CD14-positive monocyte (primary cell): ENCODE data around the gene SLC30A3. TPM values are rescaled to one million over a fixed set of nuclear protein-coding genes. Genes with fewer than 3 reads are reported as not detected.

Experiments
- DNase-seq, 3 donors: peaks; one replicate each; pipeline ENCODE4 v3.0.0-alpha.2; 2011 to 2022
- H2AFZ ChIP-seq: 2 replicates; pipeline ENCODE4 v1.6.0; 2012; ENCODE audit warnings: mild to moderate bottlenecking, low read depth, low read length, inconsistent platforms; ENCODE audit not compliant: insufficient read depth, poor library complexity, severe bottlenecking
- H3K27ac ChIP-seq, 2 donors: 1 replicate in 1 of 2; 2 replicates in 1 of 2; pipeline ENCODE4 v1.5.1; 2012 to 2013; ENCODE audit warnings: low read length in 2 of 2, control low read depth in 1 of 2, inconsistent platforms in 1 of 2, low read depth in 1 of 2, mild to moderate bottlenecking in 1 of 2
- H3K27me3 ChIP-seq, 2 donors: one replicate each; pipeline versions ENCODE4 v1.6.0 to v1.6.1; 2011 to 2013; ENCODE audit warnings: low read length in 2 of 2; ENCODE audit not compliant: control insufficient read depth in 2 of 2, insufficient read depth in 2 of 2
- H3K36me3 ChIP-seq, 2 donors: replicated peaks in 1 of 2; 1 replicate in 1 of 2; 2 replicates in 1 of 2; pipeline versions ENCODE4 v1.5.1 to v1.6.1; 2012 to 2013; ENCODE audit warnings: low read length in 2 of 2, control low read depth in 1 of 2, inconsistent platforms in 1 of 2, mild to moderate bottlenecking in 1 of 2; ENCODE audit not compliant: insufficient read depth in 2 of 2, control insufficient read depth in 1 of 2
- H3K4me1 ChIP-seq, 2 donors: 1 replicate in 1 of 2; 2 replicates in 1 of 2; pipeline versions ENCODE4 v1.5.1 to v1.6.1; 2012 to 2013; ENCODE audit warnings: low read length in 2 of 2, control low read depth in 1 of 2, inconsistent platforms in 1 of 2, mild to moderate bottlenecking in 1 of 2, moderate library complexity in 1 of 2; ENCODE audit not compliant: insufficient read depth in 2 of 2, control insufficient read depth in 1 of 2
- H3K4me2 ChIP-seq: replicated peaks from 2 replicates; pipeline ENCODE3; 2012; ENCODE audit warnings: low read length, moderate library complexity, mild to moderate bottlenecking; ENCODE audit not compliant: poor library complexity, severe bottlenecking; ENCODE audit errors: extremely low read depth
- H3K4me3 ChIP-seq, 3 experiments: fragments of 200-600 bp in 1 of 3; sonication (generic) in 1 of 3; replicated peaks in 1 of 3; 1 replicate in 2 of 3; 2 replicates in 1 of 3; pipeline ENCODE4 v1.5.1; 2011 to 2013; ENCODE audit warnings: low read length in 3 of 3, mild to moderate bottlenecking in 3 of 3, control low read depth in 2 of 3, low read depth in 2 of 3, inconsistent platforms in 1 of 3, moderate library complexity in 1 of 3
- H3K79me2 ChIP-seq: 2 replicates; pipeline ENCODE4 v1.6.0; 2012; ENCODE audit warnings: mild to moderate bottlenecking, control low read depth, inconsistent platforms, low read length, moderate library complexity; ENCODE audit not compliant: insufficient read depth
- H3K9ac ChIP-seq: 2 replicates; pipeline ENCODE4 v1.6.0; 2017; ENCODE audit warnings: low read length, mild to moderate bottlenecking; ENCODE audit not compliant: insufficient read depth, poor library complexity, severe bottlenecking
- H3K9me3 ChIP-seq, 2 donors: replicated peaks in 1 of 2; 1 replicate in 1 of 2; 2 replicates in 1 of 2; pipeline versions ENCODE4 v1.5.1 to v1.6.1; 2012 to 2013; ENCODE audit warnings: low read length in 2 of 2, control low read depth in 1 of 2; ENCODE audit not compliant: control insufficient read depth in 1 of 2, insufficient read depth in 1 of 2
- H4K20me1 ChIP-seq: 2 replicates; pipeline ENCODE4 v1.6.0; 2012; ENCODE audit warnings: mild to moderate bottlenecking, low read length, control low read depth, moderate library complexity; ENCODE audit not compliant: insufficient read depth
- H3K27ac Mint-ChIP-seq, 7 donors: one replicate each; pipeline ENCODE4 v1.8.0; 2020; ENCODE audit warnings: mild to moderate bottlenecking in 7 of 7, mixed read lengths in 7 of 7, moderate library complexity in 6 of 7, inconsistent platforms in 2 of 7
- H3K27me3 Mint-ChIP-seq, 3 donors: one replicate each; pipeline ENCODE4 v1.8.0; 2021 to 2022; ENCODE audit warnings: low read depth in 3 of 3, mild to moderate bottlenecking in 3 of 3, mixed read lengths in 3 of 3, moderate library complexity in 3 of 3, inconsistent platforms in 1 of 3
- H3K36me3 Mint-ChIP-seq, 2 donors: one replicate each; pipeline ENCODE4 v1.8.0; 2020; ENCODE audit warnings: mixed read lengths in 2 of 2, inconsistent platforms in 1 of 2, mild to moderate bottlenecking in 1 of 2
- H3K4me1 Mint-ChIP-seq: one replicate; pipeline ENCODE4 v1.8.0; 2020; ENCODE audit warnings: mild to moderate bottlenecking, mixed read lengths
- H3K4me3 Mint-ChIP-seq, 2 donors: one replicate each; pipeline ENCODE4 v1.8.0; 2020; ENCODE audit warnings: mild to moderate bottlenecking in 2 of 2, mixed read lengths in 2 of 2, moderate library complexity in 1 of 2
- H3K9me3 Mint-ChIP-seq, 7 donors: one replicate each; pipeline ENCODE4 v1.8.0; 2020 to 2022; ENCODE audit warnings: mixed read lengths in 7 of 7, mild to moderate bottlenecking in 6 of 7, moderate library complexity in 6 of 7, inconsistent platforms in 2 of 7
- WGBS: methylation state at CpG from one replicate; pipeline ENCODE4 v1.1.5; 2013; ENCODE audit warnings: missing lambda C conversion rate; ENCODE audit not compliant: insufficient coverage; 5-methylcytosine and 5-hydroxymethylcytosine counted together
- intact Hi-C, 2 donors: fragments of 100-400 bp; cut with micrococcal nuclease; formaldehyde crosslinking; loops; one replicate each; pipeline versions ENCODE4 v1.15.0 to v1.15.1; 2023
- polyA plus RNA-seq, 3 donors: library from polyadenylated mRNA; depleted of rRNA in 1 of 3; unstranded in 2 of 3; stranded (reverse) in 1 of 3; fragments of 300-500 nt in 2 of 3; fragments of >200 nt in 1 of 3; fragmentation: Illumina TruSeq in 2 of 3; gene quantifications; 1 replicate in 2 of 3; 2 replicates in 1 of 3; pipeline ENCODE4 v1.2.3, GENCODE V29; 2012 to 2021
- TF ChIP-seq, protein P1 (sequence below): fragments of 200-600 bp; IDR thresholded peaks from one replicate; pipeline ENCODE4 v1.8.0; 2022; ENCODE audit warnings: antibody characterized with exemption, mild to moderate bottlenecking

SLC30A3 gene
- polyA plus RNA-seq, 3 donors = 0.08 TPM; not detected in 2

DNA sequence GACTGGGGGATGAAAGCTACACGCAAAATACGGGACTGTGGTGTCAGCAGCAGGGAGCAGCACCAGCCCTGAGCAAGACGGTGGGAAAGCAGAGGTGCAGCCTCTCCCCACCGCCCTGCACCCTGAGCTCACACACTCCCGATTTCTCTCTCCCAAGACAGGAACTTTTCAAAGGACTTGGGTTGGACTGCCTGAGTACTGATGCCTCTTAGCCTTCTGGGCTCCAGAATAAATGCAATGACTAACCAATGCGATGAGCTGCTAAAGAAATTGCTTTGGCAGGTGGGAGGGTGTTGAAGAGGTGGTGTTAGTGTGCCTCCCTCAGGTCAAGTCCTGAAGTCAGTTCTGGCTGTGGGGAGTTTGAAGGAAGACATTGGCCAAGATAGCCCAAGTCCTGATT lies 29.0 kb upstream of the SLC30A3 start:
- DNase-seq = no peak
- Histone ChIP-seq H3K36me3 (no peaks in the 10 kb centered on the region), H3K4me3 (no peak overlapping the region), H3K4me2 (no peak overlapping the region), H3K4me1 (peaks cover 10 to 17% of the 10 kb centered on the region in 2 donors), H3K27me3 (no peaks in the 10 kb centered on the region), H3K27ac (no peak overlapping the region), H4K20me1 (no peaks in the 10 kb centered on the region), H3K79me2 (no peaks in the 10 kb centered on the region), H3K9ac (no peak overlapping the region), H2AFZ (no peak overlapping the region), H3K9me3 (no peaks in the 10 kb centered on the region)
- 40% methylated on average over 1 of the region's 6 CpGs for WGBS
- Mint-ChIP-seq H3K27ac (no peak overlapping the region), H3K27me3 (peaks cover 1 to 9% (median 4%) of the 10 kb centered on the region in 3 donors), H3K36me3 (no peaks in the 10 kb centered on the region), H3K9me3 (no peaks in the 10 kb centered on the region), H3K4me1 (peaks cover 11% of the 10 kb centered on the region), H3K4me3 (no peak overlapping the region)
- intact Hi-C loops = no loop called here
- TF ChIP-seq, protein P1, sequence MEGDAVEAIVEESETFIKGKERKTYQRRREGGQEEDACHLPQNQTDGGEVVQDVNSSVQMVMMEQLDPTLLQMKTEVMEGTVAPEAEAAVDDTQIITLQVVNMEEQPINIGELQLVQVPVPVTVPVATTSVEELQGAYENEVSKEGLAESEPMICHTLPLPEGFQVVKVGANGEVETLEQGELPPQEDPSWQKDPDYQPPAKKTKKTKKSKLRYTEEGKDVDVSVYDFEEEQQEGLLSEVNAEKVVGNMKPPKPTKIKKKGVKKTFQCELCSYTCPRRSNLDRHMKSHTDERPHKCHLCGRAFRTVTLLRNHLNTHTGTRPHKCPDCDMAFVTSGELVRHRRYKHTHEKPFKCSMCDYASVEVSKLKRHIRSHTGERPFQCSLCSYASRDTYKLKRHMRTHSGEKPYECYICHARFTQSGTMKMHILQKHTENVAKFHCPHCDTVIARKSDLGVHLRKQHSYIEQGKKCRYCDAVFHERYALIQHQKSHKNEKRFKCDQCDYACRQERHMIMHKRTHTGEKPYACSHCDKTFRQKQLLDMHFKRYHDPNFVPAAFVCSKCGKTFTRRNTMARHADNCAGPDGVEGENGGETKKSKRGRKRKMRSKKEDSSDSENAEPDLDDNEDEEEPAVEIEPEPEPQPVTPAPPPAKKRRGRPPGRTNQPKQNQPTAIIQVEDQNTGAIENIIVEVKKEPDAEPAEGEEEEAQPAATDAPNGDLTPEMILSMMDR = no peak

DNA sequence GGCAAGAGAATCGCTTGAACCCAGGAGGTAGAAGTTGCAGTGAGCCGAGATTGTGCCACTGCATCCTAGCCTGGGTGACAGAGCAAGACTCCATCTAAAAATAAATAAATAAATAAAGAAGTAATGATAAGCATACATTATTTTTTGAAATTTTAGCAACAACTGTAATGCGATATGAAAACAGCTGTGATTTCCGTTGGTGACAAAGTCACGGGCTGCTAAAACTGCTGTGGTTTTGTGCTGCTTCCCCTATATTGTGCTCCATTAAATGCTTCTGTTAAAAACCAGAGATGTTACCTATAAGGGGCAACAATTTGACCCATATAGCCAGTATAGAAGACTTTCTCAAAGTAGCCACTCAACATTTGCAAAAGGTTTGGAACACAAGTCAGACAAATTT lies 27.7 kb upstream of the SLC30A3 start:
- no peaks in the 10 kb centered on the region for H3K27me3 ChIP-seq
- no peak overlapping the region for H3K4me3 ChIP-seq
- no peaks in the 10 kb centered on the region for H3K36me3 Mint-ChIP-seq
- H3K36me3 ChIP-seq = no peaks in the 10 kb centered on the region
- H3K79me2 ChIP-seq = no peaks in the 10 kb centered on the region
- H3K27ac Mint-ChIP-seq = no peak overlapping the region
- H3K4me1 ChIP-seq = peaks cover 0 to 7% of the 10 kb centered on the region in 2 donors
- no peaks in the 10 kb centered on the region for H3K9me3 Mint-ChIP-seq
- no peaks in the 10 kb centered on the region for H3K4me1 Mint-ChIP-seq
- H3K4me2 ChIP-seq = no peak overlapping the region
- no peak overlapping the region for H3K9ac ChIP-seq
- no peak overlapping the region for H2AFZ ChIP-seq
- WGBS = 22% methylated on average over 3 of the region's 5 CpGs
- H4K20me1 ChIP-seq = no peaks in the 10 kb centered on the region
- H3K27me3 Mint-ChIP-seq = peaks cover 1 to 9% (median 4%) of the 10 kb centered on the region in 3 donors
- TF ChIP-seq, protein P1 = no peak
- no peak overlapping the region for H3K27ac ChIP-seq
- intact Hi-C loops = no loop called here
- DNase-seq = no peak
- no peak overlapping the region for H3K4me3 Mint-ChIP-seq
- H3K9me3 ChIP-seq = no peaks in the 10 kb centered on the region
